GM12878 (cell line): ENCODE results near the gene GFPT1.

Experiments used
- ASH2L ChIP-seq: fragments of 300-600, 200-600 bp; sonication (generic); IDR thresholded peaks from 2 replicates; pipeline ENCODE4 v1.6.1; 2017; ENCODE audit warnings: low read depth, mild to moderate bottlenecking, borderline replicate concordance
- ATF7 ChIP-seq: fragments of 450-650 bp; IDR thresholded peaks from 2 replicates; pipeline ENCODE4 v1.6.1; 2016; ENCODE audit warnings: low read depth, mild to moderate bottlenecking
- CREB1 ChIP-seq: IDR thresholded peaks from 2 replicates; pipeline ENCODE4 v1.6.1; 2012; ENCODE audit warnings: low read depth, mild to moderate bottlenecking, inconsistent platforms
- CTCF ChIP-seq, 3 experiments: IDR thresholded peaks in 2 of 3; conservative IDR thresholded peaks in 1 of 3; 2 replicates each; pipeline ENCODE4 v1.5.1; 2011; ENCODE audit warnings: low read depth in 3 of 3, low read length in 3 of 3, mild to moderate bottlenecking in 3 of 3, control low read depth in 2 of 3, moderate library complexity in 2 of 3, inconsistent platforms in 1 of 3, mixed read lengths in 1 of 3; ENCODE audit not compliant: control insufficient read depth in 2 of 3, insufficient read depth in 1 of 3; ENCODE audit errors: extremely low read depth in 1 of 3
- EGR1 ChIP-seq, 2 experiments: IDR thresholded peaks; 1 replicate in 1 of 2; 2 replicates in 1 of 2; pipeline ENCODE4 v1.6.1; 2011 to 2012; ENCODE audit warnings: low read depth in 2 of 2, low read length in 2 of 2, borderline replicate concordance in 1 of 2, mild to moderate bottlenecking in 1 of 2, moderate library complexity in 1 of 2
- EP300 ChIP-seq, 2 experiments: fragments of 150-350 bp in 1 of 2; IDR thresholded peaks; 2 replicates each; pipeline ENCODE4 v1.6.1; 2011 to 2012; ENCODE audit warnings: low read depth in 2 of 2, low read length in 2 of 2, borderline replicate concordance in 1 of 2, improper control_type of control experiment in 1 of 2, inconsistent platforms in 1 of 2; ENCODE audit not compliant: control insufficient read depth in 1 of 2
- USF2 ChIP-seq: IDR thresholded peaks from 2 replicates; pipeline ENCODE4 v1.6.1; 2011; ENCODE audit warnings: low read depth, low read length, improper control_type of control experiment, borderline replicate concordance
- YBX1 ChIP-seq: fragments of 450-650 bp; IDR thresholded peaks from 2 replicates; pipeline ENCODE4 v1.6.1; 2016; ENCODE audit warnings: antibody characterized with exemption
- ZBED1 ChIP-seq: IDR thresholded peaks from 2 replicates; pipeline ENCODE4 v1.6.1; 2016; ENCODE audit warnings: borderline replicate concordance

GRCh38 chr2:69311024-69311416 is 76.0 kb downstream of the GFPT1 start:
- no peak for TF ChIP-seq ATF7
- no peak for TF ChIP-seq CTCF (IDR thresholded peaks at IDR 0.05 in 2 of 3, conservative IDR thresholded peaks at IDR 0.05 in 1 of 3; ENCODE audit: control insufficient read depth in 2 of 3, extremely low read depth in 1 of 3, insufficient read depth in 1 of 3, low read depth in 3 of 3, low read length in 3 of 3)
- TF ChIP-seq ZBED1, result no peak
- TF ChIP-seq USF2, result no peak
- TF ChIP-seq CREB1, result no peak
- no peak for TF ChIP-seq EP300 (IDR thresholded peaks at IDR 0.05; ENCODE audit: borderline replicate concordance in 1 of 2, control insufficient read depth in 1 of 2, low read depth in 2 of 2, low read length in 2 of 2)
- no peak for TF ChIP-seq EGR1 (IDR thresholded peaks at IDR 0.05; ENCODE audit: borderline replicate concordance in 1 of 2, low read depth in 2 of 2, low read length in 2 of 2)
- no peak for TF ChIP-seq ASH2L
- no peak for TF ChIP-seq YBX1
